GM23338 (cell line): ENCODE results near the gene CYSLTR2. TPM values are rescaled to one million over a fixed set of nuclear protein-coding genes. Genes with fewer than 3 reads are reported as not detected.
A peak's percentile ranks its signal among the peaks of the same experiment; 100 is the strongest.

Experiments
- ATAC-seq: fragments of 200-7000 bp; cut with Tn5 transposase; 3 replicates; pipeline ENCODE4 v1.9.1; 2020
- DNase-seq: peaks from one replicate; pipeline ENCODE4 v3.0.0-alpha.2; 2015; ENCODE audit warnings: low spot score
- H2AFZ ChIP-seq: fragments of 200-600 bp; sonication (generic); 2 replicates; pipeline ENCODE4 v1.8.0; 2016; ENCODE audit warnings: antibody characterized with exemption, mild to moderate bottlenecking, moderate library complexity
- H3F3A ChIP-seq: fragments of 200-600 bp; sonication (generic); replicated peaks from 2 replicates; pipeline ENCODE4 v1.8.0; 2017; ENCODE audit warnings: antibody characterized with exemption, mixed run types, low read depth
- H3K27ac ChIP-seq: fragments of 200-600 bp; sonication (generic); 2 replicates; pipeline ENCODE4 v1.6.1; 2016; ENCODE audit warnings: low read depth
- H3K27me3 ChIP-seq: fragments of 200-600 bp; sonication (generic); 2 replicates; pipeline ENCODE4 v1.8.0; 2016; ENCODE audit warnings: mild to moderate bottlenecking, mixed run types, moderate library complexity; ENCODE audit not compliant: insufficient read depth
- H3K36me3 ChIP-seq: fragments of 200-600 bp; sonication (generic); 2 replicates; pipeline ENCODE4 v1.8.0; 2016; ENCODE audit warnings: mild to moderate bottlenecking; ENCODE audit not compliant: insufficient read depth
- H3K4me1 ChIP-seq: fragments of 200-600 bp; sonication (generic); 2 replicates; pipeline ENCODE4 v1.8.0; 2016; ENCODE audit warnings: mild to moderate bottlenecking, moderate library complexity; ENCODE audit not compliant: insufficient read depth
- H3K4me2 ChIP-seq: fragments of 200-600 bp; sonication (generic); 2 replicates; pipeline ENCODE4 v1.7.1; 2017; ENCODE audit warnings: mixed run types
- H3K4me3 ChIP-seq: fragments of 200-600 bp; sonication (generic); 2 replicates; pipeline ENCODE4 v1.6.1; 2016; ENCODE audit warnings: mixed run types
- H3K79me2 ChIP-seq: fragments of 200-600 bp; sonication (generic); replicated peaks from 2 replicates; pipeline ENCODE4 v1.8.0; 2017; ENCODE audit warnings: mild to moderate bottlenecking; ENCODE audit not compliant: insufficient read depth
- H3K9me2 ChIP-seq: fragments of 200-600 bp; sonication (generic); 2 replicates; pipeline ENCODE4 v1.8.0; 2017; ENCODE audit not compliant: insufficient read depth
- H4K20me1 ChIP-seq: fragments of 200-600 bp; sonication (generic); replicated peaks from 2 replicates; pipeline ENCODE4 v1.8.0; 2017; ENCODE audit warnings: mild to moderate bottlenecking; ENCODE audit not compliant: insufficient read depth
- H3K27ac Mint-ChIP-seq: 2 replicates; pipeline ENCODE4 v1.8.0; 2020; ENCODE audit warnings: inconsistent platforms, mild to moderate bottlenecking, moderate library complexity, mixed read lengths
- H3K27me3 Mint-ChIP-seq: 3 replicates; pipeline ENCODE4 v1.8.0; 2022; ENCODE audit warnings: low read depth, mild to moderate bottlenecking, moderate library complexity, mixed read lengths, inconsistent platforms; ENCODE audit not compliant: insufficient read depth, poor library complexity
- H3K36me3 Mint-ChIP-seq: 3 replicates; pipeline ENCODE4 v1.8.0; 2021; ENCODE audit warnings: low read depth, mild to moderate bottlenecking, inconsistent platforms, moderate library complexity, mixed read lengths
- H3K4me1 Mint-ChIP-seq: 3 replicates; pipeline ENCODE4 v1.8.0; 2020; ENCODE audit warnings: mild to moderate bottlenecking, inconsistent platforms, mixed read lengths
- H3K4me3 Mint-ChIP-seq: 3 replicates; pipeline ENCODE4 v1.8.0; 2021; ENCODE audit warnings: moderate library complexity, mild to moderate bottlenecking, inconsistent platforms, mixed read lengths
- H3K9me3 Mint-ChIP-seq: 3 replicates; pipeline ENCODE4 v1.8.0; 2020; ENCODE audit warnings: moderate library complexity, mild to moderate bottlenecking, inconsistent platforms, mixed read lengths
- CREB1 ChIP-seq: fragments of 250-450 bp; sonication (Bioruptor Pico); IDR thresholded peaks from 2 replicates; pipeline ENCODE4 v1.5.0; 2020; ENCODE audit warnings: low read depth, mild to moderate bottlenecking, moderate library complexity
- EZH2 ChIP-seq: fragments of 200-600 bp; sonication (generic); IDR thresholded peaks from one replicate; pipeline ENCODE4 v1.8.0; 2017; ENCODE audit warnings: antibody characterized with exemption, mild to moderate bottlenecking, low read depth; ENCODE audit not compliant: unreplicated experiment
- EZH2phosphoT487 ChIP-seq: fragments of 200-600 bp; sonication (generic); IDR thresholded peaks from one replicate; pipeline ENCODE4 v1.8.1; 2018; ENCODE audit warnings: antibody characterized with exemption; ENCODE audit not compliant: unreplicated experiment
- JUNB ChIP-seq: IDR thresholded peaks from one replicate; pipeline ENCODE4 v1.6.1; 2016; ENCODE audit warnings: antibody characterized with exemption; ENCODE audit not compliant: unreplicated experiment
- NANOG ChIP-seq: IDR thresholded peaks from 2 replicates; pipeline ENCODE4 v1.6.1; 2016; ENCODE audit warnings: antibody characterized with exemption, borderline replicate concordance
- STAT1 ChIP-seq: IDR thresholded peaks from one replicate; pipeline ENCODE4 v1.6.1; 2016; ENCODE audit warnings: antibody characterized with exemption; ENCODE audit not compliant: unreplicated experiment
- ZNF114 ChIP-seq: fragments of 250-450 bp; sonication (Bioruptor Pico); IDR thresholded peaks from 2 replicates; pipeline ENCODE4 v1.5.0; 2020; ENCODE audit warnings: mild to moderate bottlenecking, moderate library complexity
- ZNF331 ChIP-seq: fragments of 250-450 bp; sonication (Bioruptor Pico); IDR thresholded peaks from 2 replicates; pipeline ENCODE4 v1.5.0; 2020; ENCODE audit warnings: low read depth, mild to moderate bottlenecking, moderate library complexity
- polyA plus RNA-seq: library from polyadenylated mRNA; unstranded; fragments of >200 nt; fragmentation: Nextera tagmentation; extraction: Ambion mirVana; gene quantifications from 2 replicates; pipeline ENCODE4 v1.2.1, GENCODE V29; 2016
- total RNA-seq: library from RNA; depleted of rRNA; stranded (reverse); fragments of >200 nt; shearing (Covaris generic); gene quantifications from 2 replicates; pipeline ENCODE4 v1.2.3, GENCODE V29; 2014
- TF ChIP-seq, protein P1 (sequence below): IDR thresholded peaks from one replicate; pipeline ENCODE4 v1.6.1; 2018; ENCODE audit warnings: antibody characterized with exemption; ENCODE audit not compliant: unreplicated experiment
- TF ChIP-seq, protein P2 (sequence below): fragments of 250-450 bp; sonication (Bioruptor Pico); IDR thresholded peaks from 2 replicates; pipeline ENCODE4 v1.5.0; 2020; ENCODE audit warnings: mild to moderate bottlenecking, moderate library complexity
- TF ChIP-seq, protein P3 (sequence below), 2 experiments: fragments of 200-600 bp in 1 of 2; sonication (generic) in 1 of 2; conservative IDR thresholded peaks; 2 replicates each; pipeline versions ENCODE4 v1.5.1 to v1.6.1; 2016 to 2017; ENCODE audit warnings: antibody characterized with exemption in 2 of 2, low read depth in 2 of 2, mild to moderate bottlenecking in 2 of 2, moderate library complexity in 1 of 2
- TF ChIP-seq, protein P4 (sequence below): IDR thresholded peaks from 2 replicates; pipeline ENCODE4 v1.6.1; 2016; ENCODE audit warnings: antibody characterized with exemption

The CYSLTR2 gene
- total and polyA plus RNA-seq, 2 experiments from 2014 or later: not detected

DNA sequence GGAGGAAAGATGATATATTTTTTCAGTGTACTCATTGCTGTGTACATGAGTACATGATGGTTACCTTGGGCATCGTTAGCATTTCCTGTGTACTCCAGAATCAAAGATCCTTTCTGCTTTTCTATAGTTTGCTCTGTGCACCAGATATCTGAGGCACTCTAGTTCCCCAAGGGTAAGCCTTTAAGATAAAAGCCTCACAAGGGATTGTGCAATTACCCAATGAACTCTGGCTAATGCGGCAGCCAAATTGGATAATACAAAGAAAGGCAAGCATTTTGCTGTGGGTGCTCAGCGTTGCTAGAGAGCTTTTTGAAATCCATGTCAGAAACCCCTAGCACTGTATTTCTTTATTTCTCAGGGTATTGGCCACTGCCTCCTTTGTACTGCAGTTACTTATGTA lies 2.9 kb downstream of the CYSLTR2 start:
- no peaks in the 10 kb centered on the region for H3K36me3 Mint-ChIP-seq
- peaks cover 2% of the 10 kb centered on the region for H3K27me3 Mint-ChIP-seq
- ATAC-seq (no peak), DNase-seq (no peak)
- peak overlapping the region; percentile 70 for H2AFZ ChIP-seq
- H3K4me1 ChIP-seq: no peaks in the 10 kb centered on the region
- H4K20me1 ChIP-seq: no peaks in the 10 kb centered on the region
- no peak overlapping the region for H3K27ac ChIP-seq
- no peaks in the 10 kb centered on the region for H3K79me2 ChIP-seq
- H3K27ac Mint-ChIP-seq: no peak overlapping the region
- no peaks in the 10 kb centered on the region for H3K36me3 ChIP-seq
- H3F3A ChIP-seq: no peaks in the 10 kb centered on the region
- no peak overlapping the region for H3K4me3 Mint-ChIP-seq
- no peak for TF ChIP-seq EZH2phosphoT487
- TF ChIP-seq, protein P1, sequence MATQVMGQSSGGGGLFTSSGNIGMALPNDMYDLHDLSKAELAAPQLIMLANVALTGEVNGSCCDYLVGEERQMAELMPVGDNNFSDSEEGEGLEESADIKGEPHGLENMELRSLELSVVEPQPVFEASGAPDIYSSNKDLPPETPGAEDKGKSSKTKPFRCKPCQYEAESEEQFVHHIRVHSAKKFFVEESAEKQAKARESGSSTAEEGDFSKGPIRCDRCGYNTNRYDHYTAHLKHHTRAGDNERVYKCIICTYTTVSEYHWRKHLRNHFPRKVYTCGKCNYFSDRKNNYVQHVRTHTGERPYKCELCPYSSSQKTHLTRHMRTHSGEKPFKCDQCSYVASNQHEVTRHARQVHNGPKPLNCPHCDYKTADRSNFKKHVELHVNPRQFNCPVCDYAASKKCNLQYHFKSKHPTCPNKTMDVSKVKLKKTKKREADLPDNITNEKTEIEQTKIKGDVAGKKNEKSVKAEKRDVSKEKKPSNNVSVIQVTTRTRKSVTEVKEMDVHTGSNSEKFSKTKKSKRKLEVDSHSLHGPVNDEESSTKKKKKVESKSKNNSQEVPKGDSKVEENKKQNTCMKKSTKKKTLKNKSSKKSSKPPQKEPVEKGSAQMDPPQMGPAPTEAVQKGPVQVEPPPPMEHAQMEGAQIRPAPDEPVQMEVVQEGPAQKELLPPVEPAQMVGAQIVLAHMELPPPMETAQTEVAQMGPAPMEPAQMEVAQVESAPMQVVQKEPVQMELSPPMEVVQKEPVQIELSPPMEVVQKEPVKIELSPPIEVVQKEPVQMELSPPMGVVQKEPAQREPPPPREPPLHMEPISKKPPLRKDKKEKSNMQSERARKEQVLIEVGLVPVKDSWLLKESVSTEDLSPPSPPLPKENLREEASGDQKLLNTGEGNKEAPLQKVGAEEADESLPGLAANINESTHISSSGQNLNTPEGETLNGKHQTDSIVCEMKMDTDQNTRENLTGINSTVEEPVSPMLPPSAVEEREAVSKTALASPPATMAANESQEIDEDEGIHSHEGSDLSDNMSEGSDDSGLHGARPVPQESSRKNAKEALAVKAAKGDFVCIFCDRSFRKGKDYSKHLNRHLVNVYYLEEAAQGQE: no peak
- TF ChIP-seq, protein P2, sequence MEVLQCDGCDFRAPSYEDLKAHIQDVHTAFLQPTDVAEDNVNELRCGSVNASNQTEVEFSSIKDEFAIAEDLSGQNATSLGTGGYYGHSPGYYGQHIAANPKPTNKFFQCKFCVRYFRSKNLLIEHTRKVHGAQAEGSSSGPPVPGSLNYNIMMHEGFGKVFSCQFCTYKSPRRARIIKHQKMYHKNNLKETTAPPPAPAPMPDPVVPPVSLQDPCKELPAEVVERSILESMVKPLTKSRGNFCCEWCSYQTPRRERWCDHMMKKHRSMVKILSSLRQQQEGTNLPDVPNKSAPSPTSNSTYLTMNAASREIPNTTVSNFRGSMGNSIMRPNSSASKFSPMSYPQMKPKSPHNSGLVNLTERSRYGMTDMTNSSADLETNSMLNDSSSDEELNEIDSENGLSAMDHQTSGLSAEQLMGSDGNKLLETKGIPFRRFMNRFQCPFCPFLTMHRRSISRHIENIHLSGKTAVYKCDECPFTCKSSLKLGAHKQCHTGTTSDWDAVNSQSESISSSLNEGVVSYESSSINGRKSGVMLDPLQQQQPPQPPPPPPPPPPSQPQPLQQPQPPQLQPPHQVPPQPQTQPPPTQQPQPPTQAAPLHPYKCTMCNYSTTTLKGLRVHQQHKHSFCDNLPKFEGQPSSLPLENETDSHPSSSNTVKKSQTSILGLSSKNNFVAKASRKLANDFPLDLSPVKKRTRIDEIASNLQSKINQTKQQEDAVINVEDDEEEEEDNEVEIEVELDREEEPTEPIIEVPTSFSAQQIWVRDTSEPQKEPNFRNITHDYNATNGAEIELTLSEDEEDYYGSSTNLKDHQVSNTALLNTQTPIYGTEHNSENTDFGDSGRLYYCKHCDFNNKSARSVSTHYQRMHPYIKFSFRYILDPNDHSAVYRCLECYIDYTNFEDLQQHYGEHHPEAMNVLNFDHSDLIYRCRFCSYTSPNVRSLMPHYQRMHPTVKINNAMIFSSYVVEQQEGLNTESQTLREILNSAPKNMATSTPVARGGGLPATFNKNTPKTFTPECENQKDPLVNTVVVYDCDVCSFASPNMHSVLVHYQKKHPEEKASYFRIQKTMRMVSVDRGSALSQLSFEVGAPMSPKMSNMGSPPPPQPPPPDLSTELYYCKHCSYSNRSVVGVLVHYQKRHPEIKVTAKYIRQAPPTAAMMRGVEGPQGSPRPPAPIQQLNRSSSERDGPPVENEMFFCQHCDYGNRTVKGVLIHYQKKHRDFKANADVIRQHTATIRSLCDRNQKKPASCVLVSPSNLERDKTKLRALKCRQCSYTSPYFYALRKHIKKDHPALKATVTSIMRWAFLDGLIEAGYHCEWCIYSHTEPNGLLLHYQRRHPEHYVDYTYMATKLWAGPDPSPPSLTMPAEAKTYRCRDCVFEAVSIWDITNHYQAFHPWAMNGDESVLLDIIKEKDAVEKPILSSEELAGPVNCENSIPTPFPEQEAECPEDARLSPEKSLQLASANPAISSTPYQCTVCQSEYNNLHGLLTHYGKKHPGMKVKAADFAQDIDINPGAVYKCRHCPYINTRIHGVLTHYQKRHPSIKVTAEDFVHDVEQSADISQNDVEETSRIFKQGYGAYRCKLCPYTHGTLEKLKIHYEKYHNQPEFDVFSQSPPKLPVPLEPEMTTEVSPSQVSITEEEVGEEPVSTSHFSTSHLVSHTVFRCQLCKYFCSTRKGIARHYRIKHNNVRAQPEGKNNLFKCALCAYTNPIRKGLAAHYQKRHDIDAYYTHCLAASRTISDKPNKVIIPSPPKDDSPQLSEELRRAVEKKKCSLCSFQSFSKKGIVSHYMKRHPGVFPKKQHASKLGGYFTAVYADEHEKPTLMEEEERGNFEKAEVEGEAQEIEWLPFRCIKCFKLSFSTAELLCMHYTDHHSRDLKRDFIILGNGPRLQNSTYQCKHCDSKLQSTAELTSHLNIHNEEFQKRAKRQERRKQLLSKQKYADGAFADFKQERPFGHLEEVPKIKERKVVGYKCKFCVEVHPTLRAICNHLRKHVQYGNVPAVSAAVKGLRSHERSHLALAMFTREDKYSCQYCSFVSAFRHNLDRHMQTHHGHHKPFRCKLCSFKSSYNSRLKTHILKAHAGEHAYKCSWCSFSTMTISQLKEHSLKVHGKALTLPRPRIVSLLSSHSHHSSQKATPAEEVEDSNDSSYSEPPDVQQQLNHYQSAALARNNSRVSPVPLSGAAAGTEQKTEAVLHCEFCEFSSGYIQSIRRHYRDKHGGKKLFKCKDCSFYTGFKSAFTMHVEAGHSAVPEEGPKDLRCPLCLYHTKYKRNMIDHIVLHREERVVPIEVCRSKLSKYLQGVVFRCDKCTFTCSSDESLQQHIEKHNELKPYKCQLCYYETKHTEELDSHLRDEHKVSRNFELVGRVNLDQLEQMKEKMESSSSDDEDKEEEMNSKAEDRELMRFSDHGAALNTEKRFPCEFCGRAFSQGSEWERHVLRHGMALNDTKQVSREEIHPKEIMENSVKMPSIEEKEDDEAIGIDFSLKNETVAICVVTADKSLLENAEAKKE: no peak
- TF ChIP-seq, protein P3, sequence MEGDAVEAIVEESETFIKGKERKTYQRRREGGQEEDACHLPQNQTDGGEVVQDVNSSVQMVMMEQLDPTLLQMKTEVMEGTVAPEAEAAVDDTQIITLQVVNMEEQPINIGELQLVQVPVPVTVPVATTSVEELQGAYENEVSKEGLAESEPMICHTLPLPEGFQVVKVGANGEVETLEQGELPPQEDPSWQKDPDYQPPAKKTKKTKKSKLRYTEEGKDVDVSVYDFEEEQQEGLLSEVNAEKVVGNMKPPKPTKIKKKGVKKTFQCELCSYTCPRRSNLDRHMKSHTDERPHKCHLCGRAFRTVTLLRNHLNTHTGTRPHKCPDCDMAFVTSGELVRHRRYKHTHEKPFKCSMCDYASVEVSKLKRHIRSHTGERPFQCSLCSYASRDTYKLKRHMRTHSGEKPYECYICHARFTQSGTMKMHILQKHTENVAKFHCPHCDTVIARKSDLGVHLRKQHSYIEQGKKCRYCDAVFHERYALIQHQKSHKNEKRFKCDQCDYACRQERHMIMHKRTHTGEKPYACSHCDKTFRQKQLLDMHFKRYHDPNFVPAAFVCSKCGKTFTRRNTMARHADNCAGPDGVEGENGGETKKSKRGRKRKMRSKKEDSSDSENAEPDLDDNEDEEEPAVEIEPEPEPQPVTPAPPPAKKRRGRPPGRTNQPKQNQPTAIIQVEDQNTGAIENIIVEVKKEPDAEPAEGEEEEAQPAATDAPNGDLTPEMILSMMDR (conservative IDR thresholded peaks at IDR 0.05; ENCODE audit: low read depth in 2 of 2): no peak
- no peak for TF ChIP-seq STAT1
- no peak for TF ChIP-seq ZNF114 (CRISPR knock-in tag)
- TF ChIP-seq, protein P4, sequence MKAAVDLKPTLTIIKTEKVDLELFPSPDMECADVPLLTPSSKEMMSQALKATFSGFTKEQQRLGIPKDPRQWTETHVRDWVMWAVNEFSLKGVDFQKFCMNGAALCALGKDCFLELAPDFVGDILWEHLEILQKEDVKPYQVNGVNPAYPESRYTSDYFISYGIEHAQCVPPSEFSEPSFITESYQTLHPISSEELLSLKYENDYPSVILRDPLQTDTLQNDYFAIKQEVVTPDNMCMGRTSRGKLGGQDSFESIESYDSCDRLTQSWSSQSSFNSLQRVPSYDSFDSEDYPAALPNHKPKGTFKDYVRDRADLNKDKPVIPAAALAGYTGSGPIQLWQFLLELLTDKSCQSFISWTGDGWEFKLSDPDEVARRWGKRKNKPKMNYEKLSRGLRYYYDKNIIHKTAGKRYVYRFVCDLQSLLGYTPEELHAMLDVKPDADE: no peak
- TF ChIP-seq JUNB: no peak
- no peak for TF ChIP-seq NANOG
- no peak for TF ChIP-seq CREB1 (CRISPR knock-in tag)
- no peak for TF ChIP-seq EZH2
- TF ChIP-seq ZNF331: no peak
- H3K9me2 ChIP-seq: no peaks in the 10 kb centered on the region
- H3K27me3 ChIP-seq: no peaks in the 10 kb centered on the region
- H3K4me3 ChIP-seq: no peak overlapping the region
- no peak overlapping the region for H3K4me2 ChIP-seq
- H3K4me1 Mint-ChIP-seq: peaks cover 5% of the 10 kb centered on the region; the same call in 2 of the 3 replicates
- no peaks in the 10 kb centered on the region for H3K9me3 Mint-ChIP-seq
